ENCODE results near the gene KPNA4.
"Not testable (repeated sequence)": the region's sequence is repeated elsewhere in the genome, so short reads cannot be mapped to it uniquely, and the experiment has no call there.

The KPNA4 gene

GRCh38 chr3:160460033-160460432 lies 105.3 kb downstream of the KPNA4 start:
- Mint-ChIP-seq H3K4me3 (no peak overlapping the region), H3K4me1 (ENCODE audit: low read depth) (no peaks in the 10 kb centered on the region), H3K9me3 (no peaks in the 10 kb centered on the region), H3K27me3 (peaks cover 4% of the 10 kb centered on the region), H3K36me3 (ENCODE audit: low read depth) (no peaks in the 10 kb centered on the region), H3K27ac (no peak overlapping the region)

GRCh38 chr3:160459450-160459970 lies 105.9 kb downstream of the KPNA4 start:
- no peaks in the 10 kb centered on the region for H3K4me1 Mint-ChIP-seq (ENCODE audit: low read depth)
- no peaks in the 10 kb centered on the region for H3K9me3 Mint-ChIP-seq
- no peak overlapping the region for H3K27ac Mint-ChIP-seq
- no peaks in the 10 kb centered on the region for H3K36me3 Mint-ChIP-seq (ENCODE audit: low read depth)
- H3K4me3 Mint-ChIP-seq: no peak overlapping the region
- peaks cover 4% of the 10 kb centered on the region for H3K27me3 Mint-ChIP-seq

GRCh38 chr3:160458151-160458550 lies 107.2 kb downstream of the KPNA4 start:
- Mint-ChIP-seq H3K36me3 (ENCODE audit: low read depth) (no peaks in the 10 kb centered on the region), H3K4me1 (ENCODE audit: low read depth) (no peaks in the 10 kb centered on the region), H3K27ac (no peak overlapping the region)

GRCh38 chr3:160455846-160456245 lies 109.5 kb downstream of the KPNA4 start:
- Mint-ChIP-seq H3K4me3 (no peak overlapping the region), H3K27me3 (no peaks in the 10 kb centered on the region), H3K4me1 (ENCODE audit: low read depth) (no peaks in the 10 kb centered on the region), H3K36me3 (ENCODE audit: low read depth) (no peaks in the 10 kb centered on the region), H3K27ac (no peak overlapping the region), H3K9me3 (no peaks in the 10 kb centered on the region)

More at GRCh38 chr3:160458151-160458550, 107.2 kb downstream of the KPNA4 start:
- Mint-ChIP-seq H3K4me3 (no peak overlapping the region), H3K9me3 (no peaks in the 10 kb centered on the region), H3K27me3 (peaks cover 4% of the 10 kb centered on the region)

- H3K36me3 Mint-ChIP-seq (ENCODE audit: low read depth): no peaks in the 10 kb centered on the region
- no peak overlapping the region for H3K27ac Mint-ChIP-seq
- no peaks in the 10 kb centered on the region for H3K27me3 Mint-ChIP-seq
- H3K4me3 Mint-ChIP-seq: no peak overlapping the region
- H3K4me1 Mint-ChIP-seq (ENCODE audit: low read depth): peaks cover 7% of the 10 kb centered on the region
- no peaks in the 10 kb centered on the region for H3K9me3 Mint-ChIP-seq
Observed at GRCh38 chr3:160454995-160455394, 110.4 kb downstream of the KPNA4 start.

- not testable (repeated sequence) for H3K4me3 Mint-ChIP-seq, H3K27me3 Mint-ChIP-seq, H3K9me3 Mint-ChIP-seq, H3K27ac Mint-ChIP-seq
- Mint-ChIP-seq H3K4me1 (ENCODE audit: low read depth) (peaks cover 20% of the 10 kb centered on the region), H3K36me3 (ENCODE audit: low read depth) (peaks cover 18% of the 10 kb centered on the region)
Observed at GRCh38 chr3:160452251-160452650, 113.1 kb downstream of the KPNA4 start.

GRCh38 chr3:160451602-160452001 lies 113.8 kb downstream of the KPNA4 start:
- Mint-ChIP-seq H3K36me3 (ENCODE audit: low read depth) (peaks cover 24% of the 10 kb centered on the region), H3K27me3 (no peaks in the 10 kb centered on the region), H3K4me3 (no peak overlapping the region), H3K27ac (no peak overlapping the region), H3K9me3 (no peaks in the 10 kb centered on the region), H3K4me1 (ENCODE audit: low read depth) (peaks cover 26% of the 10 kb centered on the region)

GRCh38 chr3:160450846-160451245 lies 114.5 kb downstream of the KPNA4 start:
- H3K4me1 Mint-ChIP-seq (ENCODE audit: low read depth): peaks cover 32% of the 10 kb centered on the region
- peak overlapping the region; percentile 99 for H3K4me3 Mint-ChIP-seq
- no peaks in the 10 kb centered on the region for H3K9me3 Mint-ChIP-seq
- H3K27ac Mint-ChIP-seq: peak overlapping the region; percentile 98
- H3K27me3 Mint-ChIP-seq: no peaks in the 10 kb centered on the region
- H3K36me3 Mint-ChIP-seq (ENCODE audit: low read depth): peaks cover 30% of the 10 kb centered on the region

GRCh38 chr3:160449636-160450598 lies 115.5 kb downstream of the KPNA4 start, which contains the start of gene TRIM59:
TSS of gene TRIM59 (minus strand) at chr3:160449786. CDS start at chr3:160439183, 10,603 bp downstream.
- peaks cover 34% of the 10 kb centered on the region for H3K4me1 Mint-ChIP-seq (ENCODE audit: low read depth)
- peak within 1 kb of the TSS; percentile 99 for H3K4me3 Mint-ChIP-seq
- H3K36me3 Mint-ChIP-seq (ENCODE audit: low read depth): peaks cover 35% of the 10 kb centered on the region
- peak within 1 kb of the TSS; percentile 98 for H3K27ac Mint-ChIP-seq
- no peaks in the 10 kb centered on the region for H3K9me3 Mint-ChIP-seq
- H3K27me3 Mint-ChIP-seq: no peaks in the 10 kb centered on the region

- Mint-ChIP-seq H3K4me1 (ENCODE audit: low read depth) (peaks cover 40% of the 10 kb centered on the region), H3K36me3 (ENCODE audit: low read depth) (peaks cover 42% of the 10 kb centered on the region), H3K27ac (peak overlapping the region; percentile 98), H3K4me3 (peak overlapping the region; percentile 99), H3K9me3 (no peaks in the 10 kb centered on the region), H3K27me3 (no peaks in the 10 kb centered on the region)
Observed at GRCh38 chr3:160448845-160449635, 116.3 kb downstream of the KPNA4 start.

GRCh38 chr3:160447544-160447943 lies 117.8 kb downstream of the KPNA4 start:
- no peak overlapping the region for H3K27ac Mint-ChIP-seq
- peaks cover 52% of the 10 kb centered on the region for H3K36me3 Mint-ChIP-seq (ENCODE audit: low read depth)
- peaks cover 47% of the 10 kb centered on the region for H3K4me1 Mint-ChIP-seq (ENCODE audit: low read depth)
- H3K9me3 Mint-ChIP-seq: no peaks in the 10 kb centered on the region
- H3K27me3 Mint-ChIP-seq: no peaks in the 10 kb centered on the region
- H3K4me3 Mint-ChIP-seq: no peak overlapping the region

GRCh38 chr3:160446522-160447056 lies 118.8 kb downstream of the KPNA4 start:
- Mint-ChIP-seq H3K36me3 (ENCODE audit: low read depth) (peaks cover 59% of the 10 kb centered on the region), H3K27me3 (no peaks in the 10 kb centered on the region), H3K4me3 (peak overlapping the region; percentile 59), H3K9me3 (no peaks in the 10 kb centered on the region), H3K27ac (no peak overlapping the region), H3K4me1 (ENCODE audit: low read depth) (peaks cover 51% of the 10 kb centered on the region)

- peaks cover 51% of the 10 kb centered on the region for H3K4me1 Mint-ChIP-seq (ENCODE audit: low read depth)
- no peak overlapping the region for H3K4me3 Mint-ChIP-seq
Observed at GRCh38 chr3:160445854-160446253, 119.5 kb downstream of the KPNA4 start.

More at GRCh38 chr3:160445854-160446253, 119.5 kb downstream of the KPNA4 start:
- H3K27ac Mint-ChIP-seq: no peak overlapping the region
- peaks cover 59% of the 10 kb centered on the region for H3K36me3 Mint-ChIP-seq (ENCODE audit: low read depth)
- H3K27me3 Mint-ChIP-seq: no peaks in the 10 kb centered on the region
- H3K9me3 Mint-ChIP-seq: no peaks in the 10 kb centered on the region
